OCI-LY1 (cell line): ENCODE data around the gene TUBB2A.
"Not testable (repeated sequence)": the region's sequence is repeated elsewhere in the genome, so short reads cannot be mapped to it uniquely, and the experiment has no call there.

ENCODE experiments used
- H2AFZ ChIP-seq: fragments of 200-600 bp; sonication (generic), shearing (Covaris generic); 2 replicates; pipeline ENCODE4 v1.6.0; 2014; ENCODE audit warnings: antibody characterized with exemption, mild to moderate bottlenecking, low read length
- H3F3A ChIP-seq: fragments of 200-600 bp; sonication (generic), shearing (Covaris generic); 2 replicates; pipeline ENCODE4 v1.6.0; 2014; ENCODE audit warnings: mild to moderate bottlenecking, antibody characterized with exemption, low read length, moderate library complexity; ENCODE audit not compliant: insufficient read depth
- H3K27ac ChIP-seq: fragments of 200-600 bp; sonication (generic); 2 replicates; pipeline ENCODE4 v1.5.1; 2014; ENCODE audit warnings: low read length, mixed run types, mild to moderate bottlenecking, low read depth; ENCODE audit not compliant: poor library complexity, severe bottlenecking
- H3K27me3 ChIP-seq: fragments of 200-600 bp; sonication (generic); 2 replicates; pipeline ENCODE4 v1.6.0; 2014; ENCODE audit warnings: antibody characterized with exemption, mild to moderate bottlenecking, low read length, moderate library complexity; ENCODE audit not compliant: insufficient read depth
- H3K36me3 ChIP-seq: fragments of 200-600 bp; sonication (generic); 2 replicates; pipeline ENCODE4 v1.6.1; 2014; ENCODE audit warnings: mild to moderate bottlenecking, antibody characterized with exemption, low read length, moderate library complexity, mixed read lengths; ENCODE audit not compliant: insufficient read depth
- H3K4me1 ChIP-seq: fragments of 200-600 bp; sonication (generic); 2 replicates; pipeline ENCODE4 v1.5.1; 2014; ENCODE audit warnings: mild to moderate bottlenecking, low read length, moderate library complexity; ENCODE audit not compliant: insufficient read depth, severe bottlenecking
- H3K4me2 ChIP-seq: fragments of 200-600 bp; sonication (generic), shearing (Covaris generic); 2 replicates; pipeline ENCODE4 v1.6.1; 2014; ENCODE audit warnings: low read length
- H3K4me3 ChIP-seq: fragments of 200-600 bp; sonication (generic); 2 replicates; pipeline ENCODE4 v1.5.1; 2014; ENCODE audit warnings: low read length, low read depth, mild to moderate bottlenecking, mixed read lengths; ENCODE audit not compliant: poor library complexity, severe bottlenecking
- H3K79me2 ChIP-seq: fragments of 200-600 bp; shearing (Covaris generic); 2 replicates; pipeline ENCODE4 v1.6.1; 2016; ENCODE audit warnings: mixed run types, low read length, mixed read lengths; ENCODE audit not compliant: insufficient read depth
- H3K9ac ChIP-seq: fragments of 200-600 bp; sonication (generic), shearing (Covaris generic); 2 replicates; pipeline ENCODE4 v1.6.1; 2014; ENCODE audit warnings: mild to moderate bottlenecking, low read length, mixed read lengths
- H3K9me2 ChIP-seq: fragments of 200-600 bp; sonication (generic), shearing (Covaris generic); 2 replicates; pipeline ENCODE4 v1.6.1; 2014; ENCODE audit warnings: low read depth, mild to moderate bottlenecking, low read length, mixed read lengths
- H3K9me3 ChIP-seq: fragments of 200-600 bp; shearing (Covaris generic); 2 replicates; pipeline ENCODE4 v1.6.1; 2014; ENCODE audit warnings: low read length, mixed read lengths
- H4K20me1 ChIP-seq: fragments of 200-600 bp; sonication (generic), shearing (Covaris generic); 2 replicates; pipeline ENCODE4 v1.6.0; 2016; ENCODE audit warnings: mild to moderate bottlenecking, low read length; ENCODE audit not compliant: insufficient read depth
- CTCF ChIP-seq: fragments of 200-600 bp; sonication (generic), shearing (Covaris generic); IDR thresholded peaks from 2 replicates; pipeline ENCODE4 v1.5.1; 2017; ENCODE audit warnings: mild to moderate bottlenecking, antibody characterized with exemption, low read length, moderate library complexity, mixed read lengths
- EZH2 ChIP-seq: fragments of 200-600 bp; sonication (generic), shearing (Covaris generic); IDR thresholded peaks from 2 replicates; pipeline ENCODE4 v1.8.0; 2017; ENCODE audit warnings: borderline replicate concordance, mixed run types, mild to moderate bottlenecking, antibody characterized with exemption, low read length, moderate library complexity, mixed read lengths

The TUBB2A gene

GRCh38 chr6:3181105-3181504, 23.8 kb upstream of the TUBB2A start:
- Histone ChIP-seq H3K4me1 (no peaks in the 10 kb centered on the region), H3K9me2 (no peaks in the 10 kb centered on the region), H3K4me3 (no peak overlapping the region), H4K20me1 (no peaks in the 10 kb centered on the region), H2AFZ (no peak overlapping the region), H3K79me2 (no peaks in the 10 kb centered on the region), H3K4me2 (no peak overlapping the region), H3K9ac (no peak overlapping the region), H3K36me3 (no peaks in the 10 kb centered on the region), H3F3A (no peaks in the 10 kb centered on the region), H3K27ac (no peak overlapping the region), H3K9me3 (no peaks in the 10 kb centered on the region), H3K27me3 (peaks cover 3% of the 10 kb centered on the region; the same call in 1 of the 2 replicates)
- no peak for TF ChIP-seq CTCF
- no peak for TF ChIP-seq EZH2

- H3K9me2 ChIP-seq, H3F3A ChIP-seq, H3K9me3 ChIP-seq, H3K27ac ChIP-seq, H3K36me3 ChIP-seq, H3K79me2 ChIP-seq, H3K4me1 ChIP-seq, H3K9ac ChIP-seq, H4K20me1 ChIP-seq, H3K27me3 ChIP-seq, H2AFZ ChIP-seq, H3K4me3 ChIP-seq, H3K4me2 ChIP-seq: not testable (repeated sequence)
Measured at GRCh38 chr6:3179945-3180344, 22.6 kb upstream of the TUBB2A start.

- H3K9ac ChIP-seq, H3K4me3 ChIP-seq, H3K4me2 ChIP-seq, H3K4me1 ChIP-seq, H3K27ac ChIP-seq, H3K9me3 ChIP-seq, H3F3A ChIP-seq, H3K36me3 ChIP-seq, H4K20me1 ChIP-seq, H3K9me2 ChIP-seq, H2AFZ ChIP-seq, H3K27me3 ChIP-seq, H3K79me2 ChIP-seq: not testable (repeated sequence)
Measured at GRCh38 chr6:3178666-3179065, 21.3 kb upstream of the TUBB2A start.

GRCh38 chr6:3176562-3177355, 19.4 kb upstream of the TUBB2A start:
- TF ChIP-seq EZH2 = no peak
- no peak for TF ChIP-seq CTCF
- Histone ChIP-seq H3K36me3 (no peaks in the 10 kb centered on the region), H3K27me3 (0 out of 2 replicates have a peak, but pooled peaks cover 3% of the 10 kb centered on the region), H2AFZ (no peak overlapping the region), H4K20me1 (no peaks in the 10 kb centered on the region), H3K27ac (no peak overlapping the region), H3K4me2 (no peak overlapping the region), H3K79me2 (no peaks in the 10 kb centered on the region), H3K9me3 (no peaks in the 10 kb centered on the region), H3K9me2 (no peaks in the 10 kb centered on the region), H3K9ac (no peak overlapping the region), H3K4me3 (no peak overlapping the region), H3K4me1 (no peaks in the 10 kb centered on the region), H3F3A (no peaks in the 10 kb centered on the region)
